ENCODE measurements around the gene FRAS1. TPM values are rescaled to one million over a fixed set of nuclear protein-coding genes. Genes with fewer than 3 reads are reported as not detected.

The FRAS1 gene
- total RNA-seq, 1 experiment from 2014 or later: 0.23 TPM

DNA sequence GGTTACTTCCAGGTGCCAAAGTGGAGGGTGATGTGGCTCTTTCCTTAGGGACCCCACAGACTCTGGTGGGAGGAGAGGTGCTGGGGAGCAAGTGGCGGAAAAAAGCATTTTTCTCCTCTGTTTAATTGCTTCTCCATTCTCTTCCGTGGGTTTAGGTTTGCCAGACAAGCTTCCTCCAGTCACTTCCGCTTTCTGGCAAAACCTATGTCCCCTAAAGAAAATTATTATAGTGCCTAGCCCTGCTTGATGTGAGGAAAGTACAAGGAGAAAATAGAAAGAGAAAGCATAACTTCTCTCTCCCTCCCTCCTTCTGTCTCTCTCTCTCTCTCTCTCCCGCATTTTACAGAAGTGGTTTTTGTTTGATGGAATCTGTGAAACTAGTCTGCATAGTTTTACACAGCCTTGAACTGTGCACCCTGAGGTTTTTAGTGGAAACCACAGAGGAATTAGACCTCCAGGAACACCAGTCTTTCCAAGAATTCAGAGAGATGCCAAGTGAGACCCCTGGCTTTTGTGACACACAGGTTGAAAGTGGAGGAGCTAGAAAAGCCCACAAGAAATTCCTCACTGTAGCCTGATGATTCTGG lies 263.3 kb downstream of the FRAS1 start:
- no TSS peak for BruUV-seq (replicated peaks)
- in situ Hi-C loops (cut with HindIII; ENCODE audit: low pct_unique_long_range_greater_than_20kb, low sequenced_read_pairs) (no loop called here), intact Hi-C loops (cut with micrococcal nuclease; ENCODE audit: unreplicated experiment) (no loop called here)
- no peaks in the 10 kb centered on the region for H3K9me3 ChIP-seq (ENCODE audit: control insufficient read depth, insufficient read depth, low read depth, low read length)
- no peaks in the 10 kb centered on the region for H3K4me1 ChIP-seq (ENCODE audit: control insufficient read depth, insufficient read depth, low read length)
- H3K27me3 ChIP-seq (ENCODE audit: control insufficient read depth, insufficient read depth, low read length): no peaks in the 10 kb centered on the region
- TF ChIP-seq, protein P1, sequence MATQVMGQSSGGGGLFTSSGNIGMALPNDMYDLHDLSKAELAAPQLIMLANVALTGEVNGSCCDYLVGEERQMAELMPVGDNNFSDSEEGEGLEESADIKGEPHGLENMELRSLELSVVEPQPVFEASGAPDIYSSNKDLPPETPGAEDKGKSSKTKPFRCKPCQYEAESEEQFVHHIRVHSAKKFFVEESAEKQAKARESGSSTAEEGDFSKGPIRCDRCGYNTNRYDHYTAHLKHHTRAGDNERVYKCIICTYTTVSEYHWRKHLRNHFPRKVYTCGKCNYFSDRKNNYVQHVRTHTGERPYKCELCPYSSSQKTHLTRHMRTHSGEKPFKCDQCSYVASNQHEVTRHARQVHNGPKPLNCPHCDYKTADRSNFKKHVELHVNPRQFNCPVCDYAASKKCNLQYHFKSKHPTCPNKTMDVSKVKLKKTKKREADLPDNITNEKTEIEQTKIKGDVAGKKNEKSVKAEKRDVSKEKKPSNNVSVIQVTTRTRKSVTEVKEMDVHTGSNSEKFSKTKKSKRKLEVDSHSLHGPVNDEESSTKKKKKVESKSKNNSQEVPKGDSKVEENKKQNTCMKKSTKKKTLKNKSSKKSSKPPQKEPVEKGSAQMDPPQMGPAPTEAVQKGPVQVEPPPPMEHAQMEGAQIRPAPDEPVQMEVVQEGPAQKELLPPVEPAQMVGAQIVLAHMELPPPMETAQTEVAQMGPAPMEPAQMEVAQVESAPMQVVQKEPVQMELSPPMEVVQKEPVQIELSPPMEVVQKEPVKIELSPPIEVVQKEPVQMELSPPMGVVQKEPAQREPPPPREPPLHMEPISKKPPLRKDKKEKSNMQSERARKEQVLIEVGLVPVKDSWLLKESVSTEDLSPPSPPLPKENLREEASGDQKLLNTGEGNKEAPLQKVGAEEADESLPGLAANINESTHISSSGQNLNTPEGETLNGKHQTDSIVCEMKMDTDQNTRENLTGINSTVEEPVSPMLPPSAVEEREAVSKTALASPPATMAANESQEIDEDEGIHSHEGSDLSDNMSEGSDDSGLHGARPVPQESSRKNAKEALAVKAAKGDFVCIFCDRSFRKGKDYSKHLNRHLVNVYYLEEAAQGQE (IDR thresholded peaks at IDR 0.05; ENCODE audit: insufficient read depth in 1 of 2, low read depth in 2 of 2, low read length in 1 of 2): no peak
- TF ChIP-seq, protein P2, sequence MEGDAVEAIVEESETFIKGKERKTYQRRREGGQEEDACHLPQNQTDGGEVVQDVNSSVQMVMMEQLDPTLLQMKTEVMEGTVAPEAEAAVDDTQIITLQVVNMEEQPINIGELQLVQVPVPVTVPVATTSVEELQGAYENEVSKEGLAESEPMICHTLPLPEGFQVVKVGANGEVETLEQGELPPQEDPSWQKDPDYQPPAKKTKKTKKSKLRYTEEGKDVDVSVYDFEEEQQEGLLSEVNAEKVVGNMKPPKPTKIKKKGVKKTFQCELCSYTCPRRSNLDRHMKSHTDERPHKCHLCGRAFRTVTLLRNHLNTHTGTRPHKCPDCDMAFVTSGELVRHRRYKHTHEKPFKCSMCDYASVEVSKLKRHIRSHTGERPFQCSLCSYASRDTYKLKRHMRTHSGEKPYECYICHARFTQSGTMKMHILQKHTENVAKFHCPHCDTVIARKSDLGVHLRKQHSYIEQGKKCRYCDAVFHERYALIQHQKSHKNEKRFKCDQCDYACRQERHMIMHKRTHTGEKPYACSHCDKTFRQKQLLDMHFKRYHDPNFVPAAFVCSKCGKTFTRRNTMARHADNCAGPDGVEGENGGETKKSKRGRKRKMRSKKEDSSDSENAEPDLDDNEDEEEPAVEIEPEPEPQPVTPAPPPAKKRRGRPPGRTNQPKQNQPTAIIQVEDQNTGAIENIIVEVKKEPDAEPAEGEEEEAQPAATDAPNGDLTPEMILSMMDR (IDR thresholded peaks at IDR 0.05): no peak
- no peak for TF ChIP-seq SIN3A (IDR thresholded peaks at IDR 0.05; ENCODE audit: borderline replicate concordance, insufficient read depth, low read depth, low read length)
- no peak overlapping the region for H3K4me3 ChIP-seq (ENCODE audit: low read depth in 2 of 2, low read length in 2 of 2)
- POLR2A ChIA-PET: no interaction called here
- H3K36me3 ChIP-seq (ENCODE audit: control insufficient read depth, insufficient read depth, low read length): no peaks in the 10 kb centered on the region
- CTCF ChIA-PET: no interaction called here
- H3K27ac ChIP-seq (ENCODE audit: low read length): no peak overlapping the region
- ATAC-seq: no peak
- DNase-seq (ENCODE audit: low read depth, low spot score): no peak

DNA sequence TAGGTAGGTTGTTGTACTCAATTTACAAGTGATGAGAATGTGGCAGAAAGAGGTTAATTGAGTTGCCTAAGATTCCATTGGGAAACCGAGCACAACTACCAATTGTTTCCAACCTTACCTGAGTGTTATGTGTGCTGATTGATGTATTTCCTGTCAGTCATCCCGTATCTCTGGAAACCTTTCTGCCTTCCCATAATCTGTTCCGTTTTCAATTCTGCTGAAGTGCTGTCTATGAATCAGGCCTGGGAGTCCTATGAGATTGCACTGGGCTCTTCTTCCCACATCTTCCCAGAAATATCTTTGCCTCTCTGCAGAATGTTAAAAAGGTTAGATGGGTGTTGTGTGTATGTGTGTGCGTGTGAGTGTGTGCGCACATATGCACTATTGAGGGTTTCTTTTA lies 264.9 kb downstream of the FRAS1 start:
- Histone ChIP-seq H3K9me3 (ENCODE audit: control insufficient read depth, insufficient read depth, low read depth, low read length) (no peaks in the 10 kb centered on the region), H3K27me3 (ENCODE audit: control insufficient read depth, insufficient read depth, low read length) (no peaks in the 10 kb centered on the region), H3K4me3 (ENCODE audit: low read depth in 2 of 2, low read length in 2 of 2) (no peak overlapping the region), H3K36me3 (ENCODE audit: control insufficient read depth, insufficient read depth, low read length) (no peaks in the 10 kb centered on the region), H3K27ac (ENCODE audit: low read length) (no peak overlapping the region), H3K4me1 (ENCODE audit: control insufficient read depth, insufficient read depth, low read length) (no peaks in the 10 kb centered on the region)
- POLR2A ChIA-PET: no interaction called here
- in situ Hi-C loops (cut with HindIII; ENCODE audit: low pct_unique_long_range_greater_than_20kb, low sequenced_read_pairs) (no loop called here), intact Hi-C loops (cut with micrococcal nuclease; ENCODE audit: unreplicated experiment) (no loop called here)
- ATAC-seq: no peak
- DNase-seq (ENCODE audit: low read depth, low spot score): no peak
- CTCF ChIA-PET: no interaction called here
- BruUV-seq (replicated peaks): no TSS peak
- TF ChIP-seq, protein P1 (IDR thresholded peaks at IDR 0.05; ENCODE audit: insufficient read depth in 1 of 2, low read depth in 2 of 2, low read length in 1 of 2): no peak
- TF ChIP-seq POLR2AphosphoS5 (IDR thresholded peaks at IDR 0.05; ENCODE audit: low read depth, low read length): no peak
- no peak for TF ChIP-seq TCF7L2 (IDR thresholded peaks at IDR 0.05; ENCODE audit: low read depth, low read length)
- TF ChIP-seq, protein P2 (IDR thresholded peaks at IDR 0.05): no peak
- TF ChIP-seq SIN3A (IDR thresholded peaks at IDR 0.05; ENCODE audit: borderline replicate concordance, insufficient read depth, low read depth, low read length): no peak

Data from Panc1 (cell line).